ENCODE results near the gene INTS1. TPM values are rescaled to one million over a fixed set of nuclear protein-coding genes. Genes with fewer than 3 reads are reported as not detected.

Gene INTS1
- total and polyA plus RNA-seq, 2 of the 4 experiments (the other 2 are of a cell fraction) = 9.3 to 40.1 TPM

DNA sequence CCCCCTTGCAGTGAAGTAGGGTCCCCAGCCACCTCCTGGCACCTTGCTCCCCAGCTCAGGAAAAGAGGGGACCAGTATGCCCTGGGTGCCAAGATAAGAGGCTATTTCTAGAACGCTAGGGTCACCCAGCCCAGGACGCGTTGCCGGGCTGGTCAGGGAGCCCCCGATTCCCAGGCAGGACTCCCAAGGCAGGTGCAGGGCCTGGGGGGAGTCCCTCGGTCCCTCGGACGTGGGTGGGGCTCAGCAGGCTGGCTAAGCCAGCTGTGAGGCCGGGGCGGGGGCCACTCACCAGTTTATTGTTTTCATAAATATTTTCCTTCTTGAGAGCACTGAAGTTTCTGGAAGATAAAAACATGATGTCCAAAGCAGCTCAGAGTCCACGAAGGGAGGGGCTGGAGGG is 54.2 kb downstream of the INTS1 start:
- H3K4me3 ChIP-seq (ENCODE audit: insufficient read depth, low read depth, low read length) = no peak overlapping the region
- ChIA-PET CTCF (no interaction called here), POLR2A (ENCODE audit: unreplicated experiment) (no interaction called here)
- no peak overlapping the region for H2BK15ac ChIP-seq (ENCODE audit: low read depth, low read length)
- in situ Hi-C loops (cut with MboI; ENCODE audit: low sequenced_read_pairs) = no loop called here
- H3K9me1 ChIP-seq (ENCODE audit: insufficient read depth, low read length) = no peaks in the 10 kb centered on the region; the same call in 1 of the 2 replicates
- no peak overlapping the region for H2AFZ ChIP-seq (replicated peaks; ENCODE audit: low read length, poor library complexity)
- peaks cover 12% of the 10 kb centered on the region for H4K20me1 ChIP-seq (ENCODE audit: insufficient read depth, low read length)
- H3K36me3 ChIP-seq (ENCODE audit: control insufficient read depth, insufficient read depth, low read length) = peaks cover 4% of the 10 kb centered on the region; the same call in 1 of the 2 replicates
- H3K79me1 ChIP-seq (ENCODE audit: low read depth in 1 of 2, low read length in 2 of 2) = peaks cover 0 to 41% of the 10 kb centered on the region in 2 experiments
- no peak overlapping the region for H4K8ac ChIP-seq (ENCODE audit: low read depth in 2 of 2, low read length in 2 of 2)
- peaks cover 29% of the 10 kb centered on the region for H3K4me1 ChIP-seq (ENCODE audit: control insufficient read depth, insufficient read depth, low read length)
- H3K56ac ChIP-seq (ENCODE audit: extremely low read depth, insufficient read depth, low read length) = no peak overlapping the region
- H4K91ac ChIP-seq (ENCODE audit: insufficient read depth, low read depth, low read length) = no peak overlapping the region
- no peak overlapping the region for H3K18ac ChIP-seq (ENCODE audit: low read depth, low read length)
- H3K27ac ChIP-seq (ENCODE audit: insufficient read depth, low read length) = no peak overlapping the region
- dilution Hi-C loops (cut with HindIII; ENCODE audit: low sequenced_read_pairs, unreplicated experiment) = no loop called here
- no peak for ATAC-seq (ENCODE audit: low read depth)
- no peak overlapping the region for H2BK120ac ChIP-seq (ENCODE audit: low read depth, low read length)
- no peaks in the 10 kb centered on the region for H3K27me3 ChIP-seq (ENCODE audit: control insufficient read depth, insufficient read depth, low read length)
- H3K14ac ChIP-seq (replicated peaks; ENCODE audit: low read depth, low read length) = no peak overlapping the region
- H3K23ac ChIP-seq (ENCODE audit: low read depth, low read length) = no peak overlapping the region
- no peak overlapping the region for H4K5ac ChIP-seq (ENCODE audit: low read depth, low read length)
- H2AK5ac ChIP-seq (ENCODE audit: low read depth, low read length) = no peak overlapping the region
- H3K9me3 ChIP-seq (ENCODE audit: control insufficient read depth, insufficient read depth, low read length) = no peaks in the 10 kb centered on the region
- no peak overlapping the region for H2BK20ac ChIP-seq (ENCODE audit: low read depth, low read length)
- no peak overlapping the region for H2BK5ac ChIP-seq (ENCODE audit: low read depth, low read length, poor library complexity, severe bottlenecking)
- no peak overlapping the region for H2AK9ac ChIP-seq (replicated peaks; ENCODE audit: low read depth, low read length, poor library complexity)
- no peak overlapping the region for H3K9ac ChIP-seq (ENCODE audit: low read depth, low read length)
- no TSS peak for BruUV-seq (replicated peaks)
- H3K4me2 ChIP-seq (ENCODE audit: low read depth, low read length) = no peak overlapping the region
- DNase-seq = no peak
- intact Hi-C loops (cut with micrococcal nuclease) = no loop called here
- WGBS, 2 experiments (ENCODE audit: extremely low coverage in 2 of 2, insufficient read length in 1 of 2) = no CpG with 5 or more reads among the region's 11 CpGs
- TF ChIP-seq RFX5 (IDR thresholded peaks at IDR 0.05; ENCODE audit: low read depth, low read length) (no peak), NFE2L2 (IDR thresholded peaks at IDR 0.05; ENCODE audit: low read depth, low read length) (no peak), CEBPB (IDR thresholded peaks at IDR 0.05; ENCODE audit: low read depth, low read length) (no peak), POLR2A (IDR thresholded peaks at IDR 0.05; ENCODE audit: low read depth, low read length) (no peak), CHD1 (IDR thresholded peaks at IDR 0.05; ENCODE audit: low read depth, low read length) (no peak), BHLHE40 (IDR thresholded peaks at IDR 0.05; ENCODE audit: low read depth, low read length) (no peak), SMC3 (IDR thresholded peaks at IDR 0.05; ENCODE audit: low read depth, low read length) (no peak), MAZ (IDR thresholded peaks at IDR 0.05; ENCODE audit: borderline replicate concordance, low read depth, low read length) (no peak), RAD21 (IDR thresholded peaks at IDR 0.05; ENCODE audit: low read length) (no peak), RCOR1 (IDR thresholded peaks at IDR 0.05; ENCODE audit: insufficient replicate concordance, low read length) (no peak), FOS (IDR thresholded peaks at IDR 0.05; ENCODE audit: low read depth, low read length) (no peak), MXI1 (IDR thresholded peaks at IDR 0.05; ENCODE audit: borderline replicate concordance, low read depth, low read length) (no peak), MAFK (IDR thresholded peaks at IDR 0.05; ENCODE audit: low read depth, low read length) (no peak)
- TF ChIP-seq, protein P1, sequence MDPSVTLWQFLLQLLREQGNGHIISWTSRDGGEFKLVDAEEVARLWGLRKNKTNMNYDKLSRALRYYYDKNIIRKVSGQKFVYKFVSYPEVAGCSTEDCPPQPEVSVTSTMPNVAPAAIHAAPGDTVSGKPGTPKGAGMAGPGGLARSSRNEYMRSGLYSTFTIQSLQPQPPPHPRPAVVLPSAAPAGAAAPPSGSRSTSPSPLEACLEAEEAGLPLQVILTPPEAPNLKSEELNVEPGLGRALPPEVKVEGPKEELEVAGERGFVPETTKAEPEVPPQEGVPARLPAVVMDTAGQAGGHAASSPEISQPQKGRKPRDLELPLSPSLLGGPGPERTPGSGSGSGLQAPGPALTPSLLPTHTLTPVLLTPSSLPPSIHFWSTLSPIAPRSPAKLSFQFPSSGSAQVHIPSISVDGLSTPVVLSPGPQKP (IDR thresholded peaks at IDR 0.05; ENCODE audit: borderline replicate concordance, low read depth, low read length) = no peak
- TF ChIP-seq, protein P2, sequence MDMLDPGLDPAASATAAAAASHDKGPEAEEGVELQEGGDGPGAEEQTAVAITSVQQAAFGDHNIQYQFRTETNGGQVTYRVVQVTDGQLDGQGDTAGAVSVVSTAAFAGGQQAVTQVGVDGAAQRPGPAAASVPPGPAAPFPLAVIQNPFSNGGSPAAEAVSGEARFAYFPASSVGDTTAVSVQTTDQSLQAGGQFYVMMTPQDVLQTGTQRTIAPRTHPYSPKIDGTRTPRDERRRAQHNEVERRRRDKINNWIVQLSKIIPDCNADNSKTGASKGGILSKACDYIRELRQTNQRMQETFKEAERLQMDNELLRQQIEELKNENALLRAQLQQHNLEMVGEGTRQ (IDR thresholded peaks at IDR 0.05; ENCODE audit: low read depth, low read length) = no peak
- TF ChIP-seq, protein P3, sequence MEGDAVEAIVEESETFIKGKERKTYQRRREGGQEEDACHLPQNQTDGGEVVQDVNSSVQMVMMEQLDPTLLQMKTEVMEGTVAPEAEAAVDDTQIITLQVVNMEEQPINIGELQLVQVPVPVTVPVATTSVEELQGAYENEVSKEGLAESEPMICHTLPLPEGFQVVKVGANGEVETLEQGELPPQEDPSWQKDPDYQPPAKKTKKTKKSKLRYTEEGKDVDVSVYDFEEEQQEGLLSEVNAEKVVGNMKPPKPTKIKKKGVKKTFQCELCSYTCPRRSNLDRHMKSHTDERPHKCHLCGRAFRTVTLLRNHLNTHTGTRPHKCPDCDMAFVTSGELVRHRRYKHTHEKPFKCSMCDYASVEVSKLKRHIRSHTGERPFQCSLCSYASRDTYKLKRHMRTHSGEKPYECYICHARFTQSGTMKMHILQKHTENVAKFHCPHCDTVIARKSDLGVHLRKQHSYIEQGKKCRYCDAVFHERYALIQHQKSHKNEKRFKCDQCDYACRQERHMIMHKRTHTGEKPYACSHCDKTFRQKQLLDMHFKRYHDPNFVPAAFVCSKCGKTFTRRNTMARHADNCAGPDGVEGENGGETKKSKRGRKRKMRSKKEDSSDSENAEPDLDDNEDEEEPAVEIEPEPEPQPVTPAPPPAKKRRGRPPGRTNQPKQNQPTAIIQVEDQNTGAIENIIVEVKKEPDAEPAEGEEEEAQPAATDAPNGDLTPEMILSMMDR (conservative IDR thresholded peaks at IDR 0.05; ENCODE audit: low read depth, low read length) = no peak
- no peak overlapping the region for H3K4ac ChIP-seq (ENCODE audit: low read depth, low read length)

All from IMR-90 (cell line).